ENCODE data around the gene RAB32.

The RAB32 gene

DNA sequence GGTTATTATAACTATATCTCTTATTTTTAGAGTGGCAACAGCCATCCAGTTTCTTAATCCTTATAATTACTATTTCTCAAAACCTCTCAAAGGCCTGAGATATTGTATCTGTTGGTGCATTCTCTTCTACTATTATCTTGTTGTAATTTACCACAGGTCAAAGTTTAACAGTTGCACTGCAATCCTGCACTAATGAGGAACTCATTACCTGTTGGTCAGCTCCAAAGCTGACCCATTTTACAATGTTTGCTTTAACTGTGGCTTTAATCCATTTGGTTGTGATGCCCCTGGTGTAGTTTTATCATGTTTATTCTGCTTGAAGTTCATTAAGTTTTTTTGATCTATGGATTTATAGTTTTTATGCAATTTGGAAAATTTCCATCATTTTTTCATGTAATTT, 48.8 kb downstream of the RAB32 start:
- H3K36me3 ChIP-seq (ENCODE audit: insufficient read depth), result no peaks in the 10 kb centered on the region
- H3K4me2 ChIP-seq, result no peak overlapping the region
- H2AFZ ChIP-seq (ENCODE audit: low read depth), result no peak overlapping the region
- no peaks in the 10 kb centered on the region for H3K79me2 ChIP-seq (ENCODE audit: insufficient read depth, low read depth)
- TF ChIP-seq, protein P1, sequence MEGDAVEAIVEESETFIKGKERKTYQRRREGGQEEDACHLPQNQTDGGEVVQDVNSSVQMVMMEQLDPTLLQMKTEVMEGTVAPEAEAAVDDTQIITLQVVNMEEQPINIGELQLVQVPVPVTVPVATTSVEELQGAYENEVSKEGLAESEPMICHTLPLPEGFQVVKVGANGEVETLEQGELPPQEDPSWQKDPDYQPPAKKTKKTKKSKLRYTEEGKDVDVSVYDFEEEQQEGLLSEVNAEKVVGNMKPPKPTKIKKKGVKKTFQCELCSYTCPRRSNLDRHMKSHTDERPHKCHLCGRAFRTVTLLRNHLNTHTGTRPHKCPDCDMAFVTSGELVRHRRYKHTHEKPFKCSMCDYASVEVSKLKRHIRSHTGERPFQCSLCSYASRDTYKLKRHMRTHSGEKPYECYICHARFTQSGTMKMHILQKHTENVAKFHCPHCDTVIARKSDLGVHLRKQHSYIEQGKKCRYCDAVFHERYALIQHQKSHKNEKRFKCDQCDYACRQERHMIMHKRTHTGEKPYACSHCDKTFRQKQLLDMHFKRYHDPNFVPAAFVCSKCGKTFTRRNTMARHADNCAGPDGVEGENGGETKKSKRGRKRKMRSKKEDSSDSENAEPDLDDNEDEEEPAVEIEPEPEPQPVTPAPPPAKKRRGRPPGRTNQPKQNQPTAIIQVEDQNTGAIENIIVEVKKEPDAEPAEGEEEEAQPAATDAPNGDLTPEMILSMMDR (conservative IDR thresholded peaks at IDR 0.05; ENCODE audit: low read depth, low read length), result no peak
- H3K9ac ChIP-seq, result no peak overlapping the region
- H3K27me3 ChIP-seq (ENCODE audit: insufficient read depth, low read depth), result no peaks in the 10 kb centered on the region
- no peak overlapping the region for H3K27ac ChIP-seq
- H4K20me1 ChIP-seq (ENCODE audit: insufficient read depth), result no peaks in the 10 kb centered on the region
- no peak overlapping the region for H3K4me3 ChIP-seq (IDR thresholded peaks at IDR 0.05; ENCODE audit: insufficient read depth, low read depth, low read length)
- no peaks in the 10 kb centered on the region for H3K4me1 ChIP-seq (ENCODE audit: low read depth, poor library complexity, severe bottlenecking)

DNA sequence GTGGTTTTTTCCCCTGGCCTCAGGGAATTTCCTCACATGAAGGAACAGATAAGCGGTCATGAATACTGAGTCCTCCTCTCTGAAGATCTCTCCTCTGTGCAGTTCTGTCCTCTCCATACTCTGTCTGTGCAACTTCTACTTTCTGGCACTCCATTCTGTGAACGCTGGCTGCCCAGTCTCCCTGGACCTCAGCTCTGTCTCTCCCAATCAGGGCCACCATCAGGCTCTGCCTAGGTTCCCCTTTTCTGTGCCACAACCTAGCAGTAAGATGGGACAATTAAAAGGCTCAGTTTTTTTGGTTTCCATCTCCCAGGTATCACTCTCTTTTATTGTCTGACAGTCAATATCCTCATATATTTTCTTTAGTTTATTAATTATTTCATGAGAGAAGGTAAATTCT, 50.4 kb downstream of the RAB32 start:
- H3K9ac ChIP-seq, result no peak overlapping the region
- no peak overlapping the region for H3K4me3 ChIP-seq (IDR thresholded peaks at IDR 0.05; ENCODE audit: insufficient read depth, low read depth, low read length)
- H3K4me1 ChIP-seq (ENCODE audit: low read depth, poor library complexity, severe bottlenecking), result no peaks in the 10 kb centered on the region
- TF ChIP-seq, protein P1 (conservative IDR thresholded peaks at IDR 0.05; ENCODE audit: low read depth, low read length), result no peak
- H2AFZ ChIP-seq (ENCODE audit: low read depth), result no peak overlapping the region
- no peaks in the 10 kb centered on the region for H3K79me2 ChIP-seq (ENCODE audit: insufficient read depth, low read depth)
- H3K27ac ChIP-seq, result no peak overlapping the region
- H3K4me2 ChIP-seq, result no peak overlapping the region
- no peaks in the 10 kb centered on the region for H3K36me3 ChIP-seq (ENCODE audit: insufficient read depth)
- H4K20me1 ChIP-seq (ENCODE audit: insufficient read depth), result no peaks in the 10 kb centered on the region
- H3K27me3 ChIP-seq (ENCODE audit: insufficient read depth, low read depth), result no peaks in the 10 kb centered on the region

DNA sequence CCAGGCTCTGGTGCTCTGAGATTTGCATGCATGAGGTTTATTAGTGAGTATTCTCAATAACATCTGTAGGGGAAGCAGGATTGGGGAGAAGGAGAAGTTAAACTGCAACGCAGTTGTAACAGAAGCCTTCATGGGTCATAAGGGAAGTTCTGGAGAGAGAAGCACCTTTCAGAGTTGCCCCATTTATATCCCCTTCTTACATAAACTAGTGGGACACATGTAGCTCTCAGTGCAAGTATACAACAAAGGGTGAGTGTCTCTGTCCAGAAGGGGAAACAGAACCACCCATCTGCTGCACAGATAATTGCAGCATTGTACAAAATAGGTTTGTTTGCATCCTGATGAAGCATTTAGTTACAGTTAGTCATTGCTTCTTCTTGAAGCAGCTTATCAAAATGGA, 50.9 kb downstream of the RAB32 start:
- Histone ChIP-seq H3K27ac (no peak overlapping the region), H4K20me1 (ENCODE audit: insufficient read depth) (no peaks in the 10 kb centered on the region), H3K27me3 (ENCODE audit: insufficient read depth, low read depth) (no peaks in the 10 kb centered on the region), H2AFZ (ENCODE audit: low read depth) (no peak overlapping the region), H3K9ac (no peak overlapping the region), H3K4me3 (IDR thresholded peaks at IDR 0.05; ENCODE audit: insufficient read depth, low read depth, low read length) (no peak overlapping the region), H3K79me2 (ENCODE audit: insufficient read depth, low read depth) (no peaks in the 10 kb centered on the region), H3K4me1 (ENCODE audit: low read depth, poor library complexity, severe bottlenecking) (no peaks in the 10 kb centered on the region), H3K4me2 (no peak overlapping the region), H3K36me3 (ENCODE audit: insufficient read depth) (no peaks in the 10 kb centered on the region)
- TF ChIP-seq, protein P1 (conservative IDR thresholded peaks at IDR 0.05; ENCODE audit: low read depth, low read length), result no peak

DNA sequence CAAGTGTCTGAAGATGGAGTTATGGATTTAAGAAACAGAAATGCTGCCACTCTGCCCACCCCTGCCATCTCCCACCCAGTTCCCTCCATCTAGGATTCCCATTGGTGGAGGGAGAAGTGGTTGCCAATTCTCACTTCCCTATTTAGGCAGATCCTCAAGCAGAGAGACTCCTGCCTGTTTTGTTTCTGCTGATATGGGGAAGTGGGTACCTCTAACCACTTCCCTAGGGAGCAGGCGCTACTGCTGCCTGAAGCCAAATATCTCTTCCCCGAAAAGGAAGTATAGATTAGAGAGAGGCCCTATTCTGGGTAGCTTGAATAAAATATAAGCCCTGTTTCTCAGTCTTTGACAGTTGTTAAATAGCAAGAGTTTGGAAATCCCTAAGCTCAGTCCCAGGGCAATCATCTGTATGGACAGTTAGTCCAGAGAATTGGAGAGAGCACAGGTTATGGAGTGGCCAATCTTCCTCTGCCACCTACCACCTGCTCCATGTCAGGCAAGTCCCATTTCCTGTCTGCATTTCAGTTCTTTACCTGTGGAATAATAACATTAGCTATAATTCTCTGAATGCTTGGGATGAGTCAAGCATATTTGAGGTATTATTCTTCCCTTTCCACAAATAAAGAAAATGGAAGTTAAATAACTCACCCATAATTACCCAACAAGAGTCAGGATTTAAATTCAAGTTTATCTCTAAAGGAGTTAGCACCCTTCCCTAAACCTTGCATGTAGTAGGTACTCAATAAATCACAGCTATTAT, 52.5 kb downstream of the RAB32 start:
- Histone ChIP-seq H3K27me3 (ENCODE audit: insufficient read depth, low read depth) (no peaks in the 10 kb centered on the region), H2AFZ (ENCODE audit: low read depth) (no peak overlapping the region), H3K36me3 (ENCODE audit: insufficient read depth) (no peaks in the 10 kb centered on the region), H4K20me1 (ENCODE audit: insufficient read depth) (no peaks in the 10 kb centered on the region), H3K9ac (no peak overlapping the region), H3K4me1 (ENCODE audit: low read depth, poor library complexity, severe bottlenecking) (no peaks in the 10 kb centered on the region), H3K4me3 (IDR thresholded peaks at IDR 0.05; ENCODE audit: insufficient read depth, low read depth, low read length) (no peak overlapping the region), H3K4me2 (no peak overlapping the region), H3K79me2 (ENCODE audit: insufficient read depth, low read depth) (no peaks in the 10 kb centered on the region), H3K27ac (no peak overlapping the region)
- TF ChIP-seq, protein P1 (conservative IDR thresholded peaks at IDR 0.05; ENCODE audit: low read depth, low read length), result no peak
